T-helper 2 cell treated with Interferon-gamma antibody and Interleukin-4, amounts not matched to agents 5 μg/mL and 100 μg/mL, for 36 hours (primary cell): Measurements from ENCODE around the gene WSB1.

Experiments
- DNase-seq: peaks from one replicate; pipeline ENCODE4 v3.0.0; 2021; ENCODE audit warnings: low spot score
- H3K27ac Mint-ChIP-seq: one replicate; pipeline ENCODE4 v1.8.0; 2021; ENCODE audit warnings: mild to moderate bottlenecking, mixed read lengths
- H3K27me3 Mint-ChIP-seq: one replicate; pipeline ENCODE4 v1.8.0; 2021; ENCODE audit warnings: low read depth, mixed read lengths
- H3K36me3 Mint-ChIP-seq: one replicate; pipeline ENCODE4 v1.8.0; 2021; ENCODE audit warnings: low read depth, mixed read lengths
- H3K4me1 Mint-ChIP-seq: one replicate; pipeline ENCODE4 v1.8.0; 2021; ENCODE audit warnings: low read depth, mixed read lengths
- H3K4me3 Mint-ChIP-seq: one replicate; pipeline ENCODE4 v1.8.0; 2022; ENCODE audit warnings: mild to moderate bottlenecking, moderate library complexity, mixed read lengths
- H3K9me3 Mint-ChIP-seq: one replicate; pipeline ENCODE4 v1.8.0; 2021; ENCODE audit warnings: mixed read lengths

The WSB1 gene

DNA sequence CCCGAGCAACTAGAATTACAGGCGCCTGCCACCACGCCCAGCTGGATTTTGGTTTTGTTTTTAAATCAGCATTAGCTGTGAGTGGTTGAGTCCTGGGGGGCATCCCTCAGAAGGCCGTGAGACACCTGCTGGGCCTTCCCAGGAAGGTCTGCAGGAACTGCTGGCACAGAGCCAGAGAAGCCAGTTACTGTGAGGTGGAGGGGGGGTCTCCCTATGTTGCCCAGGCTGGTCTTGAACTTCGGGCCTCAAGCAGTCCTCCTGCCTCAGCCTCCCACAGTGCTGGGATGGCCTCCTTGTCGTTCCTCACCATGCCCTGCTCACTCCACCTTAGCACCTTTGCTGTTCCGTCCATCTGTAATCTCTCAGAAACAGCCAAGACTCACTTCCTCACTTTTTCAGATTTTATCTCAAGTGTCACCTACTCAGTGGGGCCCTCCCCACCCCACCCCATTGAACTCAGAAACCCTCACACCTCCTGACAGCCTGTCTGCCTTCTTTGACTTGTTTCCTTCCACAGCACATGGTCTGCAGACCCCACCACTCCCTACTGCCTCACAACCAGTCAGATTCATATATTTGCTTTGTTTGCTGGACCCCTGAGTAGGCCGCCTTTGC lies 62.3 kb downstream of the WSB1 start:
- H3K4me1 Mint-ChIP-seq = peaks cover 25% of the 10 kb centered on the region
- H3K27ac Mint-ChIP-seq = no peak overlapping the region
- no peaks in the 10 kb centered on the region for H3K27me3 Mint-ChIP-seq
- no peaks in the 10 kb centered on the region for H3K9me3 Mint-ChIP-seq
- no peak overlapping the region for H3K4me3 Mint-ChIP-seq
- peaks cover 1% of the 10 kb centered on the region for H3K36me3 Mint-ChIP-seq
- no peak for DNase-seq

DNA sequence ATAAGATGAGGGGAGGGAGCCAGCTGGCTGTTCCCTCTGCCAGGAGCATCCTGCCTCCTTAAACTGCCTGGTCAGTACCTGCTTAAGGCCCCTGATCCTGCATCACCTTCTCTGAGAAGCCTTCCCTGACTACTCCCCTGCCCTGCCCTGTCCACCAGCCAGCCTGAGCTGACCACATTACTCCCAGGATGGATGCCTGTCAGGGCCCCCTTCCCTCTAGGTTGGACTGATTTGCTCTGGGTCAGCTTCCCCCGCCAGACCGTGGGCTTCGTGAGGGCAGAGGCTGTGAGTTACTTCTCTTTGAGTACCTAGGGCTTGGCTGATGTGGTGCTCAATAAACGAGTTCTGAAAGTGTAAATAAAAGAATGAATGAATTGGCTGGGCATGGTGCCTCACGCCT lies 63.3 kb downstream of the WSB1 start:
- Mint-ChIP-seq H3K27ac (no peak overlapping the region), H3K27me3 (no peaks in the 10 kb centered on the region), H3K9me3 (no peaks in the 10 kb centered on the region), H3K36me3 (no peaks in the 10 kb centered on the region), H3K4me1 (peaks cover 22% of the 10 kb centered on the region), H3K4me3 (no peak overlapping the region)
- DNase-seq = no peak

DNA sequence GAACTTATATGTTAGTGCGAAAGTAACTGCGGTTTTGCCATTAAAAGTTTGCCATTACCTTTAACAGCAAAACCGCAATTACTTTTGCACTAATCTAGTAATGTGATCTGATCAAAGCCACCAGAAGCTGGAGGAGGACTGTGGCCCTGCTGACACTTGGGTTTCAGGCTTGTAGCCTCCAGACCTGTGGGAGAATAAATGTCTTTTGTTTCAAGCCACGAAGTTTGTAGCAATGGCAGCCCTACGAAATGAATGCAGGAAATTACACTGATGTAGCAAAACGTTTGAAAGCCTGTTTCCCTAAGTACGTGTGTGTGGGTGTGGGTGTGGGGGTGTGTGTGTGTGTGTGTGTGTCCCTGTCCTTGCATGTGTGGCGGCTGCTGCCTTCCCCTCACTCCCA lies 66.6 kb downstream of the WSB1 start:
- peaks cover 6% of the 10 kb centered on the region for H3K4me1 Mint-ChIP-seq
- H3K36me3 Mint-ChIP-seq = no peaks in the 10 kb centered on the region
- H3K9me3 Mint-ChIP-seq = no peaks in the 10 kb centered on the region
- DNase-seq = no peak
- H3K4me3 Mint-ChIP-seq = no peak overlapping the region
- H3K27me3 Mint-ChIP-seq = no peaks in the 10 kb centered on the region
- H3K27ac Mint-ChIP-seq = no peak overlapping the region

DNA sequence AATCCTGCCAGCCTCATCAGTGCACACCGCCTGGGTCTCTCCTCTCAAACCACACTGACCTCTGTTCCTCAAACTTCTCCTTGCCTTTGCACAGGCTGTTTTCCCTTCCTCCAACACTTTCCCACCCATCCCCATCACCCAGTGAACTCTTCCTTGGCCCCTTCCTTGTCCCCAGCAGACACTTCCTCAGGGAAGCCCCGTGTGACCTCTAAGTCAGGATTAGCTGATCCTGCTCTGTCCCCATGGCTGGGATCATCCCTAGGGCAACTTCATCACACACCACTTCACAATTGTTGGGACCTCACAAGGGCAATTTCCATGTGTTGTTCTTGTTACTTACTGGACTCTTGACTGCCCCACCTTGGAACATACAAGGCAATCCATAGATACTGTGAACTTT lies 67.8 kb downstream of the WSB1 start:
- no peak overlapping the region for H3K27ac Mint-ChIP-seq
- H3K36me3 Mint-ChIP-seq = no peaks in the 10 kb centered on the region
- DNase-seq = no peak
- H3K9me3 Mint-ChIP-seq = no peaks in the 10 kb centered on the region
- H3K27me3 Mint-ChIP-seq = no peaks in the 10 kb centered on the region
- no peak overlapping the region for H3K4me3 Mint-ChIP-seq
- H3K4me1 Mint-ChIP-seq = no peaks in the 10 kb centered on the region

DNA sequence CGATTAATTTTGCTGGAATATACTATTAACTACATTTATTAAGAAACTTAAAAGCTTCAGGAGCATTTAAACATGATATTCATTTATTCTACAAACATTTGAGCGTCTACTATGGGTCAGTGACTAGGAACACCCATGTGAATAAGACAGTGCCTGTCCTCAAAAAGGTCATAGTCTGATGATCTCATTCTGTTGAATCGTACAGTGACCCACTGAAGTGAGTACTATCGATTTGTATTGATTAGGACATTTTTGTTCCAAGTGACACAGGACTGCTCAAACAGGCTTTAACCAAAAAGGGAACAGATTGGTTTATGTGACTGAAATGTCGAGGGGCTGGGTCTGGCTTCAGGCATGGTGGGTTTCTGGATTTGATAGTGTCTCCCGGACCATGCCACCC lies 68.6 kb downstream of the WSB1 start:
- Mint-ChIP-seq H3K27me3 (no peaks in the 10 kb centered on the region), H3K4me1 (no peaks in the 10 kb centered on the region)

DNA sequence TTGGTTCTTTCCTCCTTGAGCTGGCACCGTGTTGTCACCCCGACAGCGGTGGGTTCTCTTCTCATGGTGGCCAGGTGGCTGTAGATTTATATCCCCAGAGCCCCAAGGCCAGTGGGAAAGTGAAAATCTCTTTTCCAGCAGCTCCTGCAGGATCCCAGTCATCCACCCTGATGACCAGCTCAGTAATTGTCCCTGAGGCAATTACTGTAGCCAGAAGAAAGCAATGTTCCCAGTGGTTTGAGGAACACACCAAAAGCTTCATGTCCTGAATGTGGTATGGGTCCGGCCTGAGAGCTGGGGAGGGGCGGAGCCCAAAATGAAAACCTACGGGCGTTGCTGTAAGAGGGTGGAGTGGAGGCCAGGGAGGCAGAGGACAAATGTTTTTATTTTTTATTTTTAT lies 69.0 kb downstream of the WSB1 start:
- DNase-seq = no peak
- H3K4me1 Mint-ChIP-seq = no peaks in the 10 kb centered on the region
- no peak overlapping the region for H3K4me3 Mint-ChIP-seq
- H3K27me3 Mint-ChIP-seq = no peaks in the 10 kb centered on the region
- H3K36me3 Mint-ChIP-seq = no peaks in the 10 kb centered on the region
- H3K9me3 Mint-ChIP-seq = no peaks in the 10 kb centered on the region
- H3K27ac Mint-ChIP-seq = no peak overlapping the region

More for the DNA sequence above, 68.6 kb downstream of the WSB1 start:
- DNase-seq = no peak
- Mint-ChIP-seq H3K4me3 (no peak overlapping the region), H3K27ac (no peak overlapping the region), H3K36me3 (no peaks in the 10 kb centered on the region), H3K9me3 (no peaks in the 10 kb centered on the region)

DNA sequence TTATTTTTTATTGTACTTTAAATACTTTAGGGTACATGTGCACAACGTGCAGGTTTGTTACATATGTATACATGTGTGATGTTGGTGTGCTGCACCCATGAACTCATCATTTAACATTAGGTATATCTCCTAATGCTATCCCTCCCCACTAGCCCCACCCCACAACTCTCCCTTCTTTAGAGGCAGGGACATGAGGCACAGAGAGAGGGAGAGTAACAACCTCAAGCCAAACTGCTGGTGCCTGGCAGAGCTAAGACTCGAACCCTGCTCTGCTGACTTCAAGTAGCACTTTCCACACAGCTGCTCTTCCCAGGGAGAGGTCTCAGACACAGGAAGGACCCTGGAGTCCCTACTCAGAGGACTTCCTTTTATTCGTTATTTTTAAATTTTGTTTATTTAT lies 69.4 kb downstream of the WSB1 start:
- Mint-ChIP-seq H3K27me3 (no peaks in the 10 kb centered on the region), H3K9me3 (no peaks in the 10 kb centered on the region), H3K36me3 (no peaks in the 10 kb centered on the region), H3K4me3 (no peak overlapping the region), H3K4me1 (no peaks in the 10 kb centered on the region), H3K27ac (no peak overlapping the region)
- no peak for DNase-seq
